ENCODE measurements around the gene LHFPL6. TPM values are rescaled to one million over a fixed set of nuclear protein-coding genes. Genes with fewer than 3 reads are reported as not detected.

The LHFPL6 gene
- total RNA-seq, 2 experiments from 2014 or later = 1.2 TPM

DNA sequence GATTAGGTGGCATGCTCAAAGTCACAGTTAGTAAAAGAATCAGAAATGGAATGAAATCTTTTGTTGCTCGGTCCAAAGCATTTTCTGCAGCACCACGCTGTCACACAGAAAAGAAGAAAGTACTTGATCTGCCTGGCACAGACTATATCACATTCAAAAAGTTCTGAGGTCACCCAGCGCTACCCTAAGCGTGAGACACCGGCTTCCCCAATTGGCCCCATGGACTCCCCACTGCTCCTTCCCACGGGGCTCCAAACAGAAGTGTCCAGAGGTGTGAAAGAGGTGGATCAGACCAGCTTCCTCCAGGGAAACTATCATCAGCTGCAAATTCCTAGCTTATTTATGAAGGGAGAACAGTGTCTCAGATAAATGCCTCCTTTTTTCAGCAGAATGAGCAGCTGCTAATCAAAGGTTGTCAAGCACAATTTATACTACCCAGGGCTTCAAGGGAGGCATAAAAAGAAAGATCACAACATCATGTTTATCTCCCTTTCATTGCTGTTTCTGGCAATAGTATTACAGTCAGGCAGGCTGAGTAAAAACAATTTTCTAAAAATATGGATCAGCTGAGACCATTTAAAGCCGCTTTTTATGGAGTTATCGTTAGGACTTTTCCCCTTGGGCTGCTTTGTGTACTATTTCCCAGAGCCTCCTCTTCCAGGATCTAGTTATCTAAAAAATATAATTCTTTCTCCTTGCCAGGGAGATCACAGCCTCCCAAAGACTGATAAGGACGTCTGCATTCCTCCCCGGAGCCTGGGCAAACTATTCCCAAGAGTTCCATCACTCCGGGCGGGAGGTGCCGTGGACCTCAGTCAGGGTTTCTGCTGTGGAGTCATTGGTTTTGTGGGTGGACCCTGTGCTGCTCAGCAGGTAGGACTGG is 208.0 kb downstream of the LHFPL6 start:
- ChIA-PET CTCF (no interaction called here), POLR2A (no interaction called here)
- no peak for DNase-seq
- ATAC-seq = no peak
- Mint-ChIP-seq H3K27me3 (peaks cover 5% of the 10 kb centered on the region), H3K9me3 (ENCODE audit: low read depth) (no peaks in the 10 kb centered on the region), H3K4me3 (no peak overlapping the region), H3K27ac (no peak overlapping the region), H3K4me1 (no peaks in the 10 kb centered on the region), H3K36me3 (ENCODE audit: low read depth) (no peaks in the 10 kb centered on the region)
- intact Hi-C loops (cut with DNase I, micrococcal nuclease) = no loop called here

DNA sequence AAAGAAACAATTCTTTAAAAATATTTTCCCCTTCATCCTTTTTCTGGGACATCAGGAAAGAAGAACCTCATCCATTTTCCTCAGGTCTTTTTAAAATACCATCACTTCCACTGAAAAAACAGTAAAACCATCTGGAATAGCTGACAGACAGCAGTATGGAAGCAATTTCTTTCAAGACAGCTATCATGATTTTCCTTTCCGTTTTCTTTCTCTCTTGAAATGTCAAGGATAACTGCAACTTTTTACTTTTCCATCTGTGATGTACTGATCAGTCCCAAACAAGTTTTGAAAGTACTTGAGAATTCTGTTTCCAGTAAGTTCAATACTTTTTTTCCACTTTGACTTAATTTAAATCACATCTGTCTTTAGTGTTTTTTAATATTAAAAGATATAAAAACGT is 211.2 kb downstream of the LHFPL6 start:
- DNase-seq (no peak), ATAC-seq (no peak)
- Mint-ChIP-seq H3K4me1 (no peaks in the 10 kb centered on the region), H3K27ac (no peak overlapping the region), H3K36me3 (ENCODE audit: low read depth) (no peaks in the 10 kb centered on the region), H3K4me3 (no peak overlapping the region), H3K9me3 (ENCODE audit: low read depth) (no peaks in the 10 kb centered on the region), H3K27me3 (no peaks in the 10 kb centered on the region)
- POLR2A ChIA-PET = no interaction called here
- CTCF ChIA-PET = interaction anchor here (1.0 kb wide), 1 partner anchor 20 kb away, joined by 3 read pairs; no protein-coding TSS in a partner anchor
- intact Hi-C loops (cut with DNase I, micrococcal nuclease) = no loop called here

GRCh38 chr13:39389013-39389412 is 214.0 kb downstream of the LHFPL6 start:
- intact Hi-C loops (cut with DNase I, micrococcal nuclease) = no loop called here
- peaks cover 3% of the 10 kb centered on the region for H3K27me3 Mint-ChIP-seq

DNA sequence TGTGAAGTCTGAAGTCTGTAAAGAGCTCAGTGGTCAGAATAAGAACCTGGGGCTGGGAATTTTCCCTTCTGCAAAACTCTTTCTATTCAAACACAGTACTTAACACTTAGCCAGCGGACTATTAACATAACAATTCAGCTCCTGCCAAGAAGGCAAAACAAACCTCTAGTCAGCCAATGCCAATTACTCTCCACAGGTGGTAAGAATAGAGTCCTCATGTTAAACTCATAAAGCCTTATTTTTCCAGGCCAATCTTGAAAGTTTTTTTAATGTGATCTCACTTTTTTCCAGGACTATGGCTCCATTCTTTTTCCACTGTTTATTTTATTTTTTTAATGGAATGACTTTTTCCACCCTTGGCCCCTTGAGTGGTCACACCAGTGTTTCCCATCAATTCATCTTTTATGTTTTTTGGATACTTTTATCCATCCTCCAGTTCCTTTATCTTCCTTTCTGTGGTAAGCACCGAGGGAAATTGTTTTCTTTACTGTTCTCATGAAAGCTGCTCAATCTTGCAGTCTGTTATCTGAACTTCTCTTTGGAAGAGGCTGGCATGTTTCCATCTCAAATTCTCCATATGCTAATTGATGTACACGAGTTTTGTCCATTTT is 217.3 kb downstream of the LHFPL6 start:
- Mint-ChIP-seq H3K27me3 (peaks cover 3% of the 10 kb centered on the region), H3K9me3 (ENCODE audit: low read depth) (no peaks in the 10 kb centered on the region), H3K36me3 (ENCODE audit: low read depth) (no peaks in the 10 kb centered on the region), H3K27ac (no peak overlapping the region), H3K4me1 (no peaks in the 10 kb centered on the region), H3K4me3 (no peak overlapping the region)
- DNase-seq (no peak), ATAC-seq (no peak)
- intact Hi-C loops (cut with DNase I, micrococcal nuclease) = no loop called here
- POLR2A ChIA-PET = no interaction called here
- CTCF ChIA-PET = no interaction called here

More at GRCh38 chr13:39389013-39389412, 214.0 kb downstream of the LHFPL6 start:
- ChIA-PET CTCF (no interaction called here), POLR2A (no interaction called here)
- no peaks in the 10 kb centered on the region for H3K36me3 Mint-ChIP-seq (ENCODE audit: low read depth)
- DNase-seq (no peak), ATAC-seq (no peak)
- no peak overlapping the region for H3K4me3 Mint-ChIP-seq
- H3K27ac Mint-ChIP-seq = no peak overlapping the region
- no peaks in the 10 kb centered on the region for H3K9me3 Mint-ChIP-seq (ENCODE audit: low read depth)
- H3K4me1 Mint-ChIP-seq = no peaks in the 10 kb centered on the region

DNA sequence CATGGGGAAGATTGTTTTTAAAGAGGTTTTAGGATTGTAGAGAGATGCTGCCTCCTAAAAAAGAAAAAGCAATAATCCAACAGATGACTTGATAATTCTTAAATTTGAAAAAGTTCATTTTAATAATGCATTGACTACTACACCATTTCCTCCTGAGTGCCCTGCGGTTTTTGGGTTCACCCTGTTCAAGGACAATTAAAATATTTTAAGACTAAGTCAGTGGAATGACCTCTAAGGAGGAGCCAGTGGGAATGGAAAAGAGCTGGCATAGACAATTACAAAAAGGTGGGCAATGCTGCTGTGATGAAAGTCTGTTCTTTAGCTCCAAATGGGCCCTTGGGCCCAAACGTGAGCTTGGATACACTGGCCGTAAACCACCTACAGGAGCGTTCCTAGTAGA is 217.8 kb downstream of the LHFPL6 start:
- no peak for DNase-seq
- ATAC-seq = no peak
- POLR2A ChIA-PET = no interaction called here
- H3K9me3 Mint-ChIP-seq (ENCODE audit: low read depth) = no peaks in the 10 kb centered on the region
- H3K4me3 Mint-ChIP-seq = no peak overlapping the region
- H3K27me3 Mint-ChIP-seq = peaks cover 3% of the 10 kb centered on the region
- no peak overlapping the region for H3K27ac Mint-ChIP-seq
- CTCF ChIA-PET = no interaction called here
- H3K36me3 Mint-ChIP-seq (ENCODE audit: low read depth) = no peaks in the 10 kb centered on the region
- intact Hi-C loops (cut with DNase I, micrococcal nuclease) = no loop called here
- H3K4me1 Mint-ChIP-seq = no peaks in the 10 kb centered on the region

DNA sequence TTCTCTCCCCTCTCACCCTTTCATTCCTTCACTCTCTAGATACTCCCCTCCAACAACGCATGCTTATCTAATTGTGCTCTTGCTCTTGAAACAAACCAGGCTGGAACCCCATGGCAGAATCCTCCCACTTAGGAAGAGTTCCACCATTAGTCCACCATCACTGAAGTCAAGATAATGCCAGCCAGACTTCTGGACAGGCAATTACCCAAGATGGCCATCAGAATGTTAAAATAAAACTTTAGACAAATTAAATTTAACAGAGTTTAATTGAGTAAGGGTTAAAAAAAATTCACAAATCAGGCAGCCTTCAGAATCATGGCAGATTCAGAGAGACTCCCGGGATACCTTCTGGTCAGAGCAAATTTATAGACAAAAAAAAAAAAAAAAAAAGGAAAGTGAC is 221.5 kb downstream of the LHFPL6 start:
- peaks cover 5% of the 10 kb centered on the region for H3K27me3 Mint-ChIP-seq
- intact Hi-C loops (cut with DNase I, micrococcal nuclease) = no loop called here

GRCh38 chr13:39379667-39380655 is 223.0 kb downstream of the LHFPL6 start:
- ATAC-seq (no peak), DNase-seq (no peak)
- Mint-ChIP-seq H3K4me1 (no peaks in the 10 kb centered on the region), H3K4me3 (no peak overlapping the region), H3K27ac (no peak overlapping the region), H3K27me3 (peaks cover 2% of the 10 kb centered on the region), H3K9me3 (ENCODE audit: low read depth) (no peaks in the 10 kb centered on the region), H3K36me3 (ENCODE audit: low read depth) (no peaks in the 10 kb centered on the region)
- CTCF ChIA-PET = interaction anchor here (1.1 to 1.3 kb wide), 2 partner anchors 30 to 233 kb away, joined by 3 read pairs; no protein-coding TSS in a partner anchor
- POLR2A ChIA-PET = no interaction called here
- intact Hi-C loops (cut with DNase I, micrococcal nuclease) = no loop called here

More for the DNA sequence above, 221.5 kb downstream of the LHFPL6 start:
- DNase-seq (no peak), ATAC-seq (no peak)
- Mint-ChIP-seq H3K36me3 (ENCODE audit: low read depth) (no peaks in the 10 kb centered on the region), H3K4me1 (no peaks in the 10 kb centered on the region), H3K4me3 (no peak overlapping the region), H3K27ac (no peak overlapping the region), H3K9me3 (ENCODE audit: low read depth) (no peaks in the 10 kb centered on the region)
- ChIA-PET POLR2A (no interaction called here), CTCF (no interaction called here)

- no peaks in the 10 kb centered on the region for H3K4me1 Mint-ChIP-seq
- H3K36me3 Mint-ChIP-seq (ENCODE audit: low read depth) = no peaks in the 10 kb centered on the region
- no peaks in the 10 kb centered on the region for H3K9me3 Mint-ChIP-seq (ENCODE audit: low read depth)
- no peak overlapping the region for H3K4me3 Mint-ChIP-seq
- no peak for DNase-seq
- intact Hi-C loops (cut with DNase I, micrococcal nuclease) = no loop called here
- ATAC-seq = peak; percentile 44
- POLR2A ChIA-PET = no interaction called here
- H3K27ac Mint-ChIP-seq = no peak overlapping the region
- H3K27me3 Mint-ChIP-seq = peaks cover 2% of the 10 kb centered on the region
- CTCF ChIA-PET = interaction anchor here (1.1 to 1.3 kb wide), 2 partner anchors 29 to 233 kb away, joined by 3 read pairs; no protein-coding TSS in a partner anchor
These were observed 223.9 kb downstream of the LHFPL6 start for GRCh38 chr13:39379118-39379517.

DNA sequence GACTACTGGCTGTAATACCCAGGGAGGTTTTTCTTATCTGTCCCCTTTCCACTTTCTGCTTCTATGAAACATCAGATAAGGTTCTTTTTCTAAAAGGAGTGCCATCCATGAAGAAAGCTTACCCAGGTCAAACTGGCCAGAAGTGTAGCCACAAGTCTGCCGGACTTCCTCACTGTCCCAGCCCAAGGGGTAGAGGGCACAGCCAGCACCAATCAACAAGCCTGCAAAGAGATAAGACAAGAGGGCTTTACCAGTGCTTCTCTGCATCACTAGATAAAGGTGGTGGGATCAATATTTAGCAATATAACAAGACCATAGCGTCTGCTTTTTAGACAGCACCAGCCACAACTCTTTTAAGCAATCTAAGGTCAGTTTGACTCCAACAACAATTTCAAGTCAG is 224.7 kb downstream of the LHFPL6 start:
- no peak overlapping the region for H3K4me3 Mint-ChIP-seq
- peaks cover 2% of the 10 kb centered on the region for H3K27me3 Mint-ChIP-seq
- no peaks in the 10 kb centered on the region for H3K36me3 Mint-ChIP-seq (ENCODE audit: low read depth)
- no peak for DNase-seq
- no peak overlapping the region for H3K27ac Mint-ChIP-seq
- H3K9me3 Mint-ChIP-seq (ENCODE audit: low read depth) = no peaks in the 10 kb centered on the region
- ATAC-seq = no peak
- intact Hi-C loops (cut with DNase I, micrococcal nuclease) = no loop called here
- ChIA-PET CTCF (interaction anchor here (1.1 kb wide), 1 partner anchor 234 kb away, joined by 3 read pairs; no protein-coding TSS in a partner anchor), POLR2A (no interaction called here)
- no peaks in the 10 kb centered on the region for H3K4me1 Mint-ChIP-seq

DNA sequence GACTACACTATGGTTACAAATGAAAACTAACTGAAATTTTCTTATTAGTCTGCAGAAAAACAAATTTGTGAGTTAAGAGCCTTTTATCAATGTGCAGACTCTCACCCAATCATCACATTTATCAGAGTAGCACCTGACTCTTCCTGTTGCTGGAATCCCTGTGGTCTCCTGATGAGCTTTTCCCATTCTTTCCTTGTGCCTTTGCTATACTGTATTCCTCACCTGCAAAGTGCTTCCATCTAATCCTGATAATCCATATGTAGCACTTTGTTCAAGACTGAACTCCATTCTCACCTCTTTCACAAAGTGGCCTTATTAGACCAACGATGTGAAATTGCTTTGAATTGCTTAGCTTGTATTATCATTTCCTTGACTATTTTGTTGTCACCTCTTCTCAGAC is 225.3 kb downstream of the LHFPL6 start:
- ATAC-seq (no peak), DNase-seq (no peak)
- ChIA-PET POLR2A (no interaction called here), CTCF (no interaction called here)
- H3K36me3 Mint-ChIP-seq (ENCODE audit: low read depth) = no peaks in the 10 kb centered on the region
- H3K9me3 Mint-ChIP-seq (ENCODE audit: low read depth) = no peaks in the 10 kb centered on the region
- peaks cover 2% of the 10 kb centered on the region for H3K27me3 Mint-ChIP-seq
- intact Hi-C loops (cut with DNase I, micrococcal nuclease) = no loop called here
- no peak overlapping the region for H3K4me3 Mint-ChIP-seq
- no peaks in the 10 kb centered on the region for H3K4me1 Mint-ChIP-seq
- H3K27ac Mint-ChIP-seq = no peak overlapping the region

- no peaks in the 10 kb centered on the region for H3K9me3 Mint-ChIP-seq (ENCODE audit: low read depth)
- no peak for ATAC-seq
- no peak for DNase-seq
- H3K4me1 Mint-ChIP-seq = no peaks in the 10 kb centered on the region
- H3K27ac Mint-ChIP-seq = no peak overlapping the region
- intact Hi-C loops (cut with DNase I, micrococcal nuclease) = no loop called here
- peaks cover 2% of the 10 kb centered on the region for H3K27me3 Mint-ChIP-seq
- ChIA-PET CTCF (no interaction called here), POLR2A (no interaction called here)
- no peak overlapping the region for H3K4me3 Mint-ChIP-seq
- H3K36me3 Mint-ChIP-seq (ENCODE audit: low read depth) = no peaks in the 10 kb centered on the region
These were observed 226.9 kb downstream of the LHFPL6 start for GRCh38 chr13:39376076-39376475.

Measured in activated CD4-positive, alpha-beta T cell treated with anti-CD3 and anti-CD28 coated beads for 36 hours (primary cell).